ENCODE measurements around the gene CUEDC2.

CUEDC2 gene

GRCh38 chr10:102409604-102410428 lies 22.6 kb downstream of the CUEDC2 start:
- no peak for DNase-seq

GRCh38 chr10:102408728-102409603 lies 23.4 kb downstream of the CUEDC2 start:
- peak; percentile 73 to 74 for DNase-seq

- DNase-seq: peak in 1 of 2 donors; percentile 24
Measured at GRCh38 chr10:102408131-102408727, 24.1 kb downstream of the CUEDC2 start.

- DNase-seq: peak in 1 of 2 donors; percentile 11
Measured at GRCh38 chr10:102407425-102408130, 24.8 kb downstream of the CUEDC2 start.

GRCh38 chr10:102406815-102407214 lies 25.6 kb downstream of the CUEDC2 start:
- peak in 1 of 2 donors; percentile 19 for DNase-seq

GRCh38 chr10:102405632-102406031 lies 26.7 kb downstream of the CUEDC2 start:
- peak in 1 of 2 donors; percentile 42 for DNase-seq

- DNase-seq: peak in 1 of 2 donors; percentile 34
Measured at GRCh38 chr10:102405108-102405571, 27.2 kb downstream of the CUEDC2 start.

GRCh38 chr10:102404361-102405107 lies 27.8 kb downstream of the CUEDC2 start:
- DNase-seq: peak; percentile 41 to 45

GRCh38 chr10:102403115-102403514 lies 29.3 kb downstream of the CUEDC2 start:
- peak in 1 of 2 donors; percentile 22 for DNase-seq

- no peak for DNase-seq
Measured at GRCh38 chr10:102402512-102402896, 29.9 kb downstream of the CUEDC2 start.

GRCh38 chr10:102401735-102402511 lies 30.5 kb downstream of the CUEDC2 start:
- DNase-seq: no peak

- DNase-seq: no peak
Measured at GRCh38 chr10:102401342-102401654, 31.1 kb downstream of the CUEDC2 start.

GRCh38 chr10:102400598-102401341 lies 31.6 kb downstream of the CUEDC2 start:
- DNase-seq: no peak

GRCh38 chr10:102400076-102400475 lies 32.3 kb downstream of the CUEDC2 start:
- peak in 1 of 2 donors; percentile 10 for DNase-seq

GRCh38 chr10:102399217-102400021 lies 33.0 kb downstream of the CUEDC2 start:
- DNase-seq: peak; percentile 90

GRCh38 chr10:102398172-102399020 lies 34.0 kb downstream of the CUEDC2 start:
- peak in 1 of 2 donors; percentile 20 for DNase-seq

- peak in 1 of 2 donors; percentile 13 for DNase-seq
Measured at GRCh38 chr10:102397222-102398171, 34.9 kb downstream of the CUEDC2 start.
